NCI-H2196 treated with DMSO at 0.1 percent for 48 hours (cell line): ENCODE data around the gene RPN1.

Experiments used
- DNase-seq: peaks from one replicate; lab custom pipeline; 2025; ENCODE audit not compliant: unreplicated experiment; lab: John Stamatoyannopoulos, UW

Gene RPN1

GRCh38 chr3:128585189-128585588 lies 65.4 kb downstream of the RPN1 start:
- no peak for DNase-seq

GRCh38 chr3:128584412-128585020 lies 66.1 kb downstream of the RPN1 start:
- peak; percentile 83 for DNase-seq

- DNase-seq, result no peak
Measured at GRCh38 chr3:128581566-128581965, 69.1 kb downstream of the RPN1 start.

- no peak for DNase-seq
Measured at GRCh38 chr3:128579927-128580326, 70.7 kb downstream of the RPN1 start.

DNA sequence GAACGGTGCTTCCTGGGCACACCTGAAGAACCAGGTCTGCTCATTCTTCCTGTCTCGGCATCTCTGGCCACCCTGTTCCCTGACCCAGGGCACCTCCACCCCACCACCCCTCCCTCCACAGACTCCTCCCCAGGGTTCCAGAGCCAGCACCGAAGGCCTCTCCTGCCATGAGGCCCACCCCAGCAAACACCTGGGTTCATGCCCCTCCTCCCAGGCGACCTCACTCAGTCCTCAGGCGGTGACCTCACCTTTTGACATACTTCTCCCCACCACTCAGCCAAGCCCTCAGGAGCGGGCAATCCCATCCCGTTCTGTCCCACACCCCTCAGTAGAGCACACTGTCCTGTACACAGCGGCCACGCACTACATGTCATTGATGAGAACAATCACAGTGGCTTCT lies 72.3 kb downstream of the RPN1 start:
- DNase-seq, result no peak

- no peak for DNase-seq
Measured at GRCh38 chr3:128577711-128578110, 72.9 kb downstream of the RPN1 start.

GRCh38 chr3:128576290-128576689 lies 74.3 kb downstream of the RPN1 start:
- no peak for DNase-seq

- no peak for DNase-seq
Measured at GRCh38 chr3:128575777-128576176, 74.8 kb downstream of the RPN1 start.

- no peak for DNase-seq
Measured at GRCh38 chr3:128573707-128574162, 76.9 kb downstream of the RPN1 start.

DNA sequence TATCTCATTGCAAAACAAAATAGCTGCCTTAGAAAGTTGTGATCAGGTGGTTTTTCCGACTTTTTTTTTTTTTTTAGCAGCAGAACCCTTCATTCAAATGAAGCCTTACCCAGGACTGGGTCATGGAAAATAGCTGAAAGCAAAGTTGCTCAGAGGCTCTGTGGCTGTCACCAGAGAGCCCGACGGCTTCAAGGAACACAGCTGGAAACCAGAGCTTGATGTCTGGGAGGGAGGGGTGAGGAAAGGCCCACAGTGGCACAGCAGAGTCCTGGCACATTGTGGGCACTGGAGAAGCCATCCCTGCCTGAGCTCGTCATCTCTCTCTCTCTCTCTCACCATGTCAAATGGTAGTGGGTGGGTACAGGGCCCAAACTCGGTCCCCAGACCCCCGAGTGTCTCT lies 77.5 kb downstream of the RPN1 start:
- DNase-seq, result no peak

- no peak for DNase-seq
Measured at GRCh38 chr3:128572644-128573105, 77.9 kb downstream of the RPN1 start.

DNA sequence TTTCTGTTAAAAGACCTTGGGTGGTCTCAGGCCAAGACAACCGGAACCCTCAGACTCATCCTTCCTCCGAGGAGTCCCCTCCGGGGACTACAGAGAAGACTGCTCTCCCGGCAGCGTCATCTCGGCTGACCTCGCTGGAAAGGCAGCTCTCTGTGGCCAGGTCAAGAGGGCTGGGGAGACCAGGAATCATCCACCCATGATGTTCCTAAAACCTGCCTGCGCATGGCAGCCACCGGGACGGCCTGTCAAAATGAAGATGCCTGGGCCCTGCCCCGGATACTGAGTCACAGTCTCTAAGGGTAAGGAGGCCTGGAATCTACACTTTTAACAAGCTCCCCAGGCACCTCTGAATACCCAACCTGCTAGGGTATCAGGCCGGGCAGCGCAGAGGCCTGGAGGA lies 78.6 kb downstream of the RPN1 start:
- DNase-seq, result no peak
